ENCODE measurements around the gene PLEKHA3.
"Not testable (repeated sequence)": the region's sequence is repeated elsewhere in the genome, so short reads cannot be mapped to it uniquely, and the experiment has no call there.

The PLEKHA3 gene

GRCh38 chr2:178479275-178479616 lies 1.0 kb upstream of the PLEKHA3 start:
- no peak for DNase-seq

- DNase-seq, result no peak
These were observed 465 bp upstream of the PLEKHA3 start for GRCh38 chr2:178479758-178480226.

- no peak for DNase-seq
These were observed 2.2 kb downstream of the PLEKHA3 start for GRCh38 chr2:178482437-178482836.

GRCh38 chr2:178484245-178485041 lies 4.2 kb downstream of the PLEKHA3 start:
- peak; percentile 64 for DNase-seq

- no peak for DNase-seq
These were observed 5.1 kb downstream of the PLEKHA3 start for GRCh38 chr2:178485356-178485755.

GRCh38 chr2:178491612-178492011 lies 11.4 kb downstream of the PLEKHA3 start:
- no peak for DNase-seq

- no peak for DNase-seq
These were observed 15.8 kb downstream of the PLEKHA3 start for GRCh38 chr2:178496049-178496448.

- no peak for DNase-seq
These were observed 17.9 kb downstream of the PLEKHA3 start for GRCh38 chr2:178498137-178498536.

- DNase-seq, result no peak
These were observed 19.4 kb downstream of the PLEKHA3 start for GRCh38 chr2:178499640-178500039.

- no peak for DNase-seq
These were observed 22.5 kb downstream of the PLEKHA3 start for GRCh38 chr2:178502751-178503150.

GRCh38 chr2:178506101-178506500 lies 25.8 kb downstream of the PLEKHA3 start:
- DNase-seq, result no peak

- DNase-seq, result no peak
These were observed 26.3 kb downstream of the PLEKHA3 start for GRCh38 chr2:178506524-178506923.

GRCh38 chr2:178506949-178507348 lies 26.7 kb downstream of the PLEKHA3 start:
- no peak for DNase-seq

- DNase-seq, result no peak
These were observed 28.4 kb downstream of the PLEKHA3 start for GRCh38 chr2:178508646-178509045.

GRCh38 chr2:178510384-178510783 lies 30.1 kb downstream of the PLEKHA3 start:
- no peak for DNase-seq

- DNase-seq, result no peak
These were observed 32.2 kb downstream of the PLEKHA3 start for GRCh38 chr2:178512484-178512883.

- DNase-seq, result no peak
These were observed 33.6 kb downstream of the PLEKHA3 start for GRCh38 chr2:178513876-178514275.

- DNase-seq, result no peak
These were observed 34.4 kb downstream of the PLEKHA3 start for GRCh38 chr2:178514664-178515063.

GRCh38 chr2:178517496-178517895 lies 37.2 kb downstream of the PLEKHA3 start:
- DNase-seq, result no peak

GRCh38 chr2:178521304-178522150 lies 41.3 kb downstream of the PLEKHA3 start:
- DNase-seq, result no peak

GRCh38 chr2:178522950-178523595 lies 42.8 kb downstream of the PLEKHA3 start:
- DNase-seq, result peak; percentile 39

- DNase-seq, result no peak
These were observed 43.4 kb downstream of the PLEKHA3 start for GRCh38 chr2:178523596-178524134.

GRCh38 chr2:178525010-178525409 lies 44.8 kb downstream of the PLEKHA3 start:
- DNase-seq, result not testable (repeated sequence)

All from DMS153 (cell line).